Left lung (tissue), 14 donors: ENCODE results near the gene OR2D3. TPM values are rescaled to one million over a fixed set of nuclear protein-coding genes. Genes with fewer than 3 reads are reported as not detected.

Source experiments
- ATAC-seq: fragments of 200-7000 bp; cut with Tn5 transposase; one replicate; pipeline ENCODE4 v1.9.1; 2020; ENCODE audit warnings: moderate library complexity
- DNase-seq, 4 donors: peaks; one replicate each; pipeline ENCODE4 v3.0.0-alpha.2; 2013 to 2020
- H3K27ac ChIP-seq, 2 donors: fragments of 200-600 bp; sonication (generic) in 1 of 2; one replicate each; pipeline versions ENCODE4 v1.5.0 to v1.8.0; 2020 to 2021
- H3K27me3 ChIP-seq, 2 donors: fragments of 200-600 bp; sonication (generic) in 1 of 2; one replicate each; pipeline versions ENCODE4 v1.5.0 to v1.8.0; 2020 to 2021
- H3K36me3 ChIP-seq, 2 donors: fragments of 200-600 bp; sonication (generic) in 1 of 2; one replicate each; pipeline versions ENCODE4 v1.5.0 to v1.8.0; 2020 to 2021
- H3K4me1 ChIP-seq, 2 donors: fragments of 200-600 bp; one replicate each; pipeline ENCODE4 v1.8.0; 2021
- H3K4me3 ChIP-seq, 2 donors: fragments of 200-600 bp; sonication (generic) in 1 of 2; one replicate each; pipeline versions ENCODE4 v1.5.0 to v1.8.0; 2020 to 2021; ENCODE audit warnings: mild to moderate bottlenecking in 1 of 2
- H3K9me3 ChIP-seq, 2 donors: fragments of 200-600 bp; sonication (generic) in 1 of 2; one replicate each; pipeline versions ENCODE4 v1.5.0 to v1.8.0; 2020 to 2021
- CTCF ChIP-seq, 2 donors: fragments of 200-600 bp; sonication (generic) in 1 of 2; IDR thresholded peaks; one replicate each; pipeline versions ENCODE4 v1.5.0 to v1.8.0; 2021; ENCODE audit warnings: antibody characterized with exemption in 2 of 2
- intact Hi-C, 2 donors: fragments of 100-400 bp; cut with DNase I; formaldehyde crosslinking; loops; one replicate each; pipeline versions ENCODE4 v1.11.2 to v1.14.2; 2022
- long read RNA-seq, 12 donors: library from polyadenylated mRNA in 2 of 12; unstranded in 2 of 12; transcript quantifications; one replicate each; pipeline ENCODE4 v2.0.0 and lab custom pipeline, GENCODE V29; 2019 to 2026
- polyA plus RNA-seq, 6 donors: library from polyadenylated mRNA; unstranded; fragments of 120-200 nt; gene quantifications; one replicate each; pipeline ENCODE4 v1.2.1, GENCODE V29; 2013; ENCODE audit not compliant: insufficient read length in 6 of 6
- total RNA-seq, 2 donors: library from RNA; stranded (reverse); fragmentation: NEBNext Ultra II Directional; extraction: Animal tissue kit (Norgen Biotek cat#: 25700); gene quantifications; one replicate each; pipeline ENCODE4 v1.2.1, GENCODE V29; 2021
- donor health status: DM: no; HTN: yes; CAD: no.
- donor health status: DM: no; HTN: no; CAD: no.

The OR2D3 gene
- total RNA-seq, result not detected
- polyA plus RNA-seq, result not detected
- long read RNA-seq, donor 1, result 0 reads
- long read RNA-seq, donor 2, result 0 reads
- long read RNA-seq, donor 3, result 0 reads
- long read RNA-seq, donor 4, result 0 reads
- long read RNA-seq, donor 5, result 0 reads
- long read RNA-seq, donor 6, result 0 reads
- long read RNA-seq, donor 7, result 0 reads
- long read RNA-seq, donor 8, result 0 reads
- long read RNA-seq, donor 9, result 0 reads
- long read RNA-seq, donor 10, result 0 reads
- long read RNA-seq, donor 11, result 0 reads
- long read RNA-seq, donor 12, result 0 reads

- no peak for TF ChIP-seq CTCF (IDR thresholded peaks at IDR 0.05)
- no peak for ATAC-seq
- H3K4me1 ChIP-seq, result no peaks in the 10 kb centered on the region
- no peak within 1 kb of the TSS for H3K4me3 ChIP-seq
- H3K27ac ChIP-seq, result no peak within 1 kb of the TSS
- no peaks in the 10 kb centered on the region for H3K36me3 ChIP-seq
- no peaks in the 10 kb centered on the region for H3K27me3 ChIP-seq
- DNase-seq, result no peak
- no peaks in the 10 kb centered on the region for H3K9me3 ChIP-seq
- intact Hi-C loops, result no loop called here
Measured at GRCh38 chr11:6920702-6921101, at the start of gene OR2D3. Gene OR2D3 (plus strand): TSS chr11:6921002. CDS start chr11:6921002, 0 bp downstream.

GRCh38 chr11:6871278-6871677, 49.5 kb upstream of the OR2D3 start:
- no peak for ATAC-seq
- no peaks in the 10 kb centered on the region for H3K4me1 ChIP-seq

GRCh38 chr11:6875761-6876160, 45.0 kb upstream of the OR2D3 start:
- no peaks in the 10 kb centered on the region for H3K27me3 ChIP-seq
- no peak for ATAC-seq
- intact Hi-C loops, result no loop called here

More at GRCh38 chr11:6871278-6871677, 49.5 kb upstream of the OR2D3 start:
- no peak for TF ChIP-seq CTCF (IDR thresholded peaks at IDR 0.05)
- H3K27ac ChIP-seq, result no peak overlapping the region
- intact Hi-C loops, result no loop called here
- H3K9me3 ChIP-seq, result no peaks in the 10 kb centered on the region
- no peaks in the 10 kb centered on the region for H3K27me3 ChIP-seq
- H3K4me3 ChIP-seq, result no peak overlapping the region
- DNase-seq, result no peak
- H3K36me3 ChIP-seq, result no peaks in the 10 kb centered on the region

GRCh38 chr11:6876325-6876724, 44.5 kb upstream of the OR2D3 start, which contains the start of gene OR10A4:
Gene OR10A4 (plus strand): TSS chr11:6876625. CDS start chr11:6876648, 23 bp downstream.
- DNase-seq (no peak), ATAC-seq (no peak)
- Histone ChIP-seq H3K4me1 (no peaks in the 10 kb centered on the region), H3K9me3 (peaks cover 0 to 2% of the 10 kb centered on the region in 2 donors), H3K27ac (no peak within 1 kb of the TSS), H3K4me3 (no peak within 1 kb of the TSS), H3K27me3 (no peaks in the 10 kb centered on the region), H3K36me3 (no peaks in the 10 kb centered on the region)
- intact Hi-C loops, result no loop called here
- no peak for TF ChIP-seq CTCF (IDR thresholded peaks at IDR 0.05)

More at GRCh38 chr11:6875761-6876160, 45.0 kb upstream of the OR2D3 start:
- no peak for TF ChIP-seq CTCF (IDR thresholded peaks at IDR 0.05)
- DNase-seq, result no peak
- H3K4me1 ChIP-seq, result no peaks in the 10 kb centered on the region
- no peak overlapping the region for H3K27ac ChIP-seq
- no peaks in the 10 kb centered on the region for H3K36me3 ChIP-seq
- no peak overlapping the region for H3K4me3 ChIP-seq
- peaks cover 0 to 2% of the 10 kb centered on the region in 2 donors for H3K9me3 ChIP-seq

- TF ChIP-seq CTCF (IDR thresholded peaks at IDR 0.05), result no peak
- intact Hi-C loops, result no loop called here
- Histone ChIP-seq H3K27me3 (no peaks in the 10 kb centered on the region), H3K27ac (no peak overlapping the region), H3K9me3 (peaks cover 0 to 2% of the 10 kb centered on the region in 2 donors), H3K36me3 (no peaks in the 10 kb centered on the region), H3K4me1 (no peaks in the 10 kb centered on the region), H3K4me3 (no peak overlapping the region)
- ATAC-seq (no peak), DNase-seq (no peak)
Measured at GRCh38 chr11:6876914-6877313, 43.9 kb upstream of the OR2D3 start.
